Fibroblast of skin of abdomen (primary cell): ENCODE results near the gene CRKL.
A peak's percentile ranks its signal among the peaks of the same experiment; 100 is the strongest.

ENCODE experiments used
- DNase-seq: peaks from one replicate; pipeline ENCODE4 v3.0.0-alpha.2; 2013

CRKL gene

GRCh38 chr22:20983081-20983771, 66.0 kb downstream of the CRKL start:
- DNase-seq: no peak

DNA sequence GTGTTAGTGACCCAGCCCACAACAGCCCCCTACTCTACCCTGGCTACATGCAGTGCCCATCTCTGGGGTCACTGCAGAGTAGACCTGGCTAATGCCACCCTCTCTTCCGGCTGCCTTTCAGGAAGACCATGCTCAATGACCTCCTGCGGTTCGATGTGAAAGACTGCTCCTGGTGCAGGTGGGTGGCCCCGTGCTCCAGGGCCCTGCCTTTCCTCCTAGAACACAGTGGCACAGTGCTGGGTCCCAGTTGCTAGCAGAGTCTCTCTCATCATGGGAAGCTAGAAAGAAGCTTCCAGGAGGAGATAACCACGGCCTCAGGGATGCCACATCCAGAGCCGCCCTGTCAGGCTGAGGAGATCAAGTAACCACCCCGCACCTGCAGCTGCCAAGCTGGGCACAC, 68.5 kb downstream of the CRKL start:
- DNase-seq: no peak

- no peak for DNase-seq
These were observed 69.2 kb downstream of the CRKL start for GRCh38 chr22:20986365-20986764.

- DNase-seq: no peak
These were observed 70.2 kb downstream of the CRKL start for GRCh38 chr22:20987375-20987774.

DNA sequence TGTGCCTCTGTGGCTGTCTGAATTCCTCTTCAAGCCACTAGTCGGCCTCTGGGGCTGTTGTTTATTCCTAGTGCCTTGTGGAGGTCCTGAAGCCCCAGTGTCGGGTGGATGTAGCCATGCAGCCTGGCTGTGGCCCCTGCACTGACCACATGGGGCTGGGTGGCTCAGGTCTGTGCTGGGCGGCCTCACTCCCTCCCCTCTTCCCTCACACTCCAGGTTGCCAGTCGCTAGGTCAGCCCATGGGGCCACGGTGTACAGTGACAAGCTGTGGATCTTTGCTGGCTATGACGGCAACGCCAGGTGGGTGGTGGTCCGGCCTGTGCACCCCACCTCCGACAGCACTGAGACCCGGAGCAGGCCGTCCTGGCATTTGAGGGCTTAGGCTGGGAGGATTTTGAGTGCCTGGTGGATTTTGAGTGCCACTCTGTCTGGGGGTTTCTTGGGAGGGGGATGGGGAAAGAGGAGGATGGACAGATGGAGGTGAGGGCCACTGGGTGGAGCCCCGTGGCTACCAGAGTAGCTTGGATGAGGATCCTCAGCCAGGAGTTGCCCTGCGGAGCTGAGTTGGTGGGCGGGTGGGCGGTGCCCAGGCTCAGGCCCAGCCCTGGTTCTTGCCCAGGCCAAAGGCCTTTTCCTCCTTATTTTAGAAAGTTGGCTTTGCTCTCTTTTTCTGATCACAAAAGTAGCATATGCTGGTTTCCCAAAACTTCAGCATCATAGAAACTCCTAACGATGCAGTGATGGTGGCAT, 71.5 kb downstream of the CRKL start:
- DNase-seq: no peak

- DNase-seq: peak; percentile 21
These were observed 72.3 kb downstream of the CRKL start for GRCh38 chr22:20989323-20990138.

GRCh38 chr22:20990184-20991180, 73.3 kb downstream of the CRKL start:
- no peak for DNase-seq

DNA sequence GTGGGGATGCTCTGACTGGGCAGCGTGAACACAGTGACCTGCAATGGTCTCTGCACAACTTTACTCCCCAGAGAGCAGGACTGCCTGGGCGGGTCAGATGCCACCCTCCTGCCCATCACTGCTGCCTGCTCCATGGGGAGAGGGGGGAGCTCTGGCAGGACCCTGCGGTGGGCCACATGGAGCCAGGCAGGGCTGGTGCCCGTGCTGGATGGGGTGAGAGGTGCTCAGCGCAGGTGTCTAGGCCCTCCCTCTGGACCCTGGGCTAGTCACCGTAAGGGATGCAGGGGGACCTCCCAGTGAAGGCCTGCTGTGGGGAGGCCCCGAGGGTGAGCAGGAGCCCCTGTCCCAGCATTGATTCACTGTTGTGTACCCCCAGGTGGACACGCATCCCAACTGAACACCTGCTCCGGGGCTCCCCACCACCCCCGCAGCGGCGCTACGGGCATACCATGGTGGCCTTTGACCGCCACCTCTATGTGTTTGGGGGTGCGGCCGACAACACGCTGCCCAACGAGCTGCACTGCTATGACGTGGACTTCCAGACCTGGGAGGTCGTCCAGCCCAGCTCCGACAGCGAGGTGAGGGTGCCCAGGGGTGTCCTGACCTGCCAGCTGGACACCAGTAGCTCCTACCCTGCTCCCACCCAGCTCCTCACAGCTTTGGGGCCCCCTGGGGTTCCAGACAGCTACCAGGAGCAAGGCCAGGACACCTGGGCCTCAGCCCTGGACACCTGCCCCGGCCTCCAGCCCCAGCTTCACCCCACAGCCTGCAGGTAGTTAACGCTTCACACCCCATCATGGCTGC, 74.2 kb downstream of the CRKL start:
- no peak for DNase-seq

GRCh38 chr22:20992056-20992442, 74.8 kb downstream of the CRKL start:
- DNase-seq: no peak

GRCh38 chr22:20992456-20993303, 75.5 kb downstream of the CRKL start:
- no peak for DNase-seq

DNA sequence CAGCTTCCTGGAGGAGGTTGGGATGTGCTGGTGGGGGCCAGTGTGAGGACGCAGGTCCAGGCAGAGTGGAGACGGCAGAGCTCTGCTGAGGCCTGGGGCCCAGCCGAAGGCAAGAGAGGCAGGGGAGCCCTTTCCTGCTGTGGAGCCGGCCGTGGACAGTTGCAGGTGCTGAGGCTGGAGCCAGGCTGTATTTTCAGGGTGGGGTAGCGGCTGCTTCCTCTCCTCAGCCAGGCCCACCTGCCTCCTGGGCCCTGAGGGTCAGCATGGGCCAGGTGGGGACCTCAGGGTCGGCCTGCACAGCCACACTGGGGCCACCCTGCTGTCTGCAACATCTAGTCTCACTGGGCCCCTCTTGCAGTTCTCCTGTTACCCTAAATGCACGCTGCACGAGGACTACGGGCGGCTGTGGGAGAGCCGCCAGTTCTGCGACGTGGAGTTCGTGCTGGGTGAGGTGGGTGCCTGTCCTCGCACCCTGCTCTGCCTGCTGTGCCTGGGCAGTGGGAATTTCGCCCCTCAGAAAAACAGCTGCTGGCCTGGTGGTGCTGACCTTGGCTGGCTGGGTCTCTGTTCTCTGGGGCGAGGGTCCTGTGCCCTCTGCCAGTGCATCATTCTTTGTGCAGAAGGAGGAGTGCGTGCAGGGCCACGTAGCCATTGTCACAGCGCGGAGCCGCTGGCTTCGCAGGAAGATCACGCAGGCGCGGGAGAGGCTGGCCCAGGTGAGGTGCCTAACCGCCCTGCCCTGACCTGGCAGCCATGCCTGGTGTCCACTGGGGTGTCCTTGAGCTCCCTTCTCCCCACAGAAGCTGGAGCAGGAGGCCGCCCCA, 76.3 kb downstream of the CRKL start:
- no peak for DNase-seq

GRCh38 chr22:20994128-20994901, 77.1 kb downstream of the CRKL start:
- no peak for DNase-seq

DNA sequence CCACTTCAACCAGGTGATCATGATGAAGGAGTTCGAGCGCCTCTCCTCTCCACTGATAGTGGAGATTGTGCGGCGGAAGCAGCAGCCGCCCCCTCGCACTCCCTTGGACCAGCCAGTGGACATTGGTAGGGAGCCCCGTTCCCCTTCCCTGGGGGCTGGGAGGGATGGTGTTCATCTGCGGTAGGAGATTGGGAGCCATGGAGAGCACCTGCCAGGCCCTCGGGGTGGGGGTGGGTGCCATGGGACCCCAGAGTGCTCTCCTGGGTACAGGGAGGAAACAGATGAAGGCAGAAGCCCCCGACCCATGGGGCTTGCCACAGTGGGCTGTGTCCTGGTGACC, 77.7 kb downstream of the CRKL start:
- DNase-seq: no peak

DNA sequence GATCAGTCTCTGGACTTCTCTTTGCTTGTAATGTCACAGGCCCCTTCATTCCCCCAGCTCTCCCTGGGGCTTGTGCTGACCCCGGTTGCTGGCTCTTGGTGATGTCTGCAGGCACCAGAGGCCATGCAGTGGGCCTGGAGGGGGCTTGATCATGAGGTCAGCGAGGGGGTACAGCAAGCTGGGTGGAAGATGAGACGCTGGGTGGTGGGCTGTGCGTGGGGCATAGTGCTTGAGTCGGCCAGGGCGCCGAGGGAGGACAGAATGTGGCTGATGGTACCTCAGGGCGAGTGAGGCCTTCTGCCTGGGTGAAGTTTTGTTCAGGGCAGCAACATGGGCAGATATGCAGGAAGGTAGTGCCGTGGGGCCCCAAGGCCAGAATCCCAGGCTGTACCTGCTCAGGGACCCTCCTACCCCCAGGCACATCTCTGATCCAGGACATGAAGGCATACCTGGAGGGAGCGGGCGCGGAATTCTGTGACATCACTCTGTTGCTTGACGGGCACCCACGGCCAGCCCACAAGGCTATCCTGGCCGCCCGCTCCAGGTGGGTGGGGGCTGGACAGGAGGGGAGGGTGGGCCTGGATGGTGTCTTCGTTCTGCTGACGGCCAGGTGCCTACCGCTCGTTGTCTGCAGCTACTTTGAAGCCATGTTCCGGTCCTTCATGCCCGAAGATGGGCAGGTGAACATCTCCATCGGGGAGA, 78.3 kb downstream of the CRKL start:
- no peak for DNase-seq

- no peak for DNase-seq
These were observed 78.8 kb downstream of the CRKL start for GRCh38 chr22:20996031-20996410.

GRCh38 chr22:20996598-20997535, 79.7 kb downstream of the CRKL start:
- no peak for DNase-seq
